HG03520 (cell line): Measurements from ENCODE around the gene PANK1.
"Not testable (repeated sequence)": the region's sequence is repeated elsewhere in the genome, so short reads cannot be mapped to it uniquely, and the experiment has no call there.

ENCODE experiments used
- ATAC-seq: cut with Tn5 transposase; IDR thresholded peaks from one replicate; pipeline ENCODE4 v1.9.1; 2021; ENCODE audit warnings: mild to moderate bottlenecking, moderate library complexity; ENCODE audit not compliant: unreplicated experiment

Gene PANK1

DNA sequence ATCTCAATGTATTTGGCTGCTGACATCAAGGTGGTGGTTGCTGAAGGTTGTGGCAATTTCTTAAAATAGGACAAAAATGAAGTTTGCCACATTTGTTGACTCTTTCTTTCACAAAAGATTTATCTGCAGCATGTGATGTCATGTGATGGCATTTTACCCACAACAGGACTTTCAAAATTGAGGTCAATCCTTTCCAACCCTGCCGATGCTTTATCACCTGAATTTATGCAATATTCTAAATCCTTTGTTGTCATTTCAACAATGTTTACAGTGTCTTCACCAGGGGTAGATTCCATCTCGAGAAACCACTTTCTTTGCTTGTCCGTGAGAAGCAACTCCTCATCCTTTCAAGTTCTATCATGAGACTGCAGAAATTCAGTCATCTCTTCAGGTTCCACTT lies 69.0 kb downstream of the PANK1 start:
- ATAC-seq, result no peak

DNA sequence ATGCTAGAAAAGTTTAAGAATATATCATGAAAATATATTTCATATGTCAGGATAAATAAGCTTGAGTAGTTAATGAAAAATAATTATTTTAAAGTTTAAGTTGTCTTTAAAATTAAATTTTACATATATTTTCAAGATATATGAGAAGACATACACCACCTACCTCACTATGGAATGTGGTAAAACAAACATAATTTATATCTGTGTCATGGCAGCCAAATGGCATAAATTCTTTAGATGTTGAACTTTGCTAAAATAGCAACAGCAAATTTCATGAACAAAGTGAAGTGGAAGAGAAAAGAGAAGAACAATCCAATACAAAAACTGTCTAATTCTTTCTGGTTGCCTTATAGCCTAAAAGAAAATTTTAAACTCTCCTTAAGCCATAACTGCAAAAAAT lies 70.0 kb downstream of the PANK1 start:
- ATAC-seq, result no peak

DNA sequence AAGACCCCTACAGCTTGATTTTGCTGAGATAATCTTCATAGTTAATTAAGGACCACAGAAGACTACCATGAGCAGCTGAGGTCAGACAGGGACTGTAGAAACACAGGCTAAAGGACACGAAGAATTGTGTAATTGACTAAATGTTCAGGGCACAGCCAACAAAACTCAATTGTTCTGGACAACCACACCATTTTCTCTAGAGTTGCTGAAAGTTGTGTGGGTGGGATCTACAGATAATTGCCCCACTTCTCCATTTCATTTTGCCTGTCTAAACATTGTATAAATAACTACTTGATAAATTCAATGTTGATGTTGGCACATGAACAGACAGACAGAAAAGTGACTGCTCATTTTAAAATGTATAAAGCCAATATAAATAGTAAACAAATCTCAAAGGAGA lies 70.7 kb downstream of the PANK1 start:
- no peak for ATAC-seq

DNA sequence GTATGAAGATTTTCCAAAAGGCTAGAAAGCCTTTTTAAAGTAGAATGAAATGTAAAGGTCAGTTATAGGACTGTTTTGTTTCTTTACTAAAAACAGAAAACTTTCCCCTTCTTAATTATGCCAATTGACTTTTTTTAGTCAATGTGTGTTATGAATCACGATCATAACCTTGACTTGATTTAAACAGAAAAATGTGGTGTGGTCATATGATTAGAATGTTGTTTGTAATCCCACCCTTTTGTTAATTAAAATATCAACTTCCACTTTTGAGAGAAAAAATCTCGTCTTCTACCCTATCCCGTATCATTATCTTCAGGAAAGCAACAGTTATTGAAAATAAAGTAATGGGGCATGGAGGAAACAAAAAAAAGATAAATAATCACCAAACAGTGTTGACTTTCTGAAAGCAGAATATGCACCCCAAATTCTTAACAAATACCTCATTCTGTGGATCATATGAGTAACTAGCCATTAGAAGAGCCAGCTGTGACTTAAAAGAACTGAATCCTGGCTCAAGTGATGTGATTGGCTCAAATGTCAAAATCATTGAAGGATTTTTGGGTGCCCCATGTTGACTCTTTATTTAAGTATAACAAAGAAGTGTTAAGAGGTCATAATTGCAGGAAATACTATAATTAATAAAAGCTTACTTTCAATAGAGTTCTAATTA lies 77.3 kb downstream of the PANK1 start:
- ATAC-seq, result no peak

DNA sequence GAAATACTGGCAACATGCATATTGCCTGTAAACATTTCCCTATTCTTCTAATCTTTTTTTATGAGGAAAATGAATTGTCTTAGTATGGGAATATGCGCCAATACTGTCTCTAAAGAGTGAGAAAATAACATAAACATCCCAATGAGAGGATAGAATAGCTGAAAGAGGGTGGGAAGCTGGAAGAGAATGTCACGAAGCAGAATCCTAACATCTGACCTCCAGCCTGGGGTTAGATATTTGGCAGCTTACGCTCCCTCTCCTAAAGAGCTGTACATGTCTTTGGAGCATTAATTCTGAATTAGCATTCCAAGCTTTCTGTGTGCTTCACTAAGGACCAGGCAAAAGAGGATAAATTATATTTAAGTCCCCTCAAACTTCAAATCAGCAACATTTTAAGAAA lies 78.0 kb downstream of the PANK1 start:
- ATAC-seq, result no peak

DNA sequence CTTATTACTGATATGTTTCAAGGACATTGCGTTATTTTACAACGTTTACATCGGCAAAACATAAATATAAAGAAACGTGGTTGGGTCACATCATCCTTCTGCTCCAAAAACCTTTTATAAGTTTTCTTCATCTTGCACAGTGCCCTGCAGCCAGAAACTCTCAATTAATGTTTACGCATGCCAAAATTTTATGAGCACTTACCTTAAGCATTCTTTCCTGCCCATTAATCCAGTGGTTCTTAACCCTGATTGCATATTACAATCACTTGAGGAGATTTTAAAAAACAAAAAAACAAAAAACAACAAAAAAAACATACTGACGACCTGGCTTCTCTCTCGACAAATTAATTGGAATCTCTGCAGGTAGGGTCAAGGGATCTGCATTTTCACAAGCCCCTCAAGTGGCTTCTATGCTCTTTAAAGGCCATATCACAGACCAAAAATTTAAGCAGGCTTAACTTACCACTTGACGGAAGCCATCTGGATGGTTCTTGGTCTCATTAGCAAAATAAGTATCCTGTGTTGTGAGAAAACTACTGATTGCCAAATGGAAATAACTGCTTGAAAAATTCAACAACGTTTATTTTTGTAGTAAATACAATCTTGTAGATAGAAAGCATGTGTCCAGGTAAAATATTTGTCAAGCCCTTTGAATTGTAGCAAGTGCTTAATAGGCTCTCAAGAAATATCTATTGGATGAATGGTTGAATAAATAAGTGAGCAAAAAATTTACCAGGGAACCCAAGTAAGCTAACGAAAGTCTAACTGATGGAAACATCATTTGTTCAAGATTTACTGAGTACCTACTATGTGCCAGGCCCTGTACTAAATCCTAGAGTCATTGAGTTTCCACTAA lies 78.7 kb downstream of the PANK1 start:
- no peak for ATAC-seq

DNA sequence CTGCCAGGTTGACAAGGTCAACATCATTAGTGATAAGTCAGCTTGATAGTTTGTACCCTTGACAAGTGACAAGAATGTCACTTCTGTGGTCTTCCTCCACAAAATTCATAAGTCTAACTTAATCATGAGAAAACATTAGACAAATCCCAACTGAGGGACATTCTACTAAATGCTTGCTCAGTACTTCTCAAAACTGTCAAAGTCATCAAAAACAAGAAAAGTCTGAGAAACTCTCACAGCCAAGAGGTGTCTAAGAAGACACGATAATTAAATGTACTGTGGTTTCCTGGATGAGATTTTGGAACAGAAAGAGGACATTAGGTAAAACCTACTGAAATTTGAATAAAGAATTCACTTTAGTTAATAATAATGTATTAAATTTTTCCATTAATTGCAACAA lies 79.9 kb downstream of the PANK1 start:
- ATAC-seq, result no peak

DNA sequence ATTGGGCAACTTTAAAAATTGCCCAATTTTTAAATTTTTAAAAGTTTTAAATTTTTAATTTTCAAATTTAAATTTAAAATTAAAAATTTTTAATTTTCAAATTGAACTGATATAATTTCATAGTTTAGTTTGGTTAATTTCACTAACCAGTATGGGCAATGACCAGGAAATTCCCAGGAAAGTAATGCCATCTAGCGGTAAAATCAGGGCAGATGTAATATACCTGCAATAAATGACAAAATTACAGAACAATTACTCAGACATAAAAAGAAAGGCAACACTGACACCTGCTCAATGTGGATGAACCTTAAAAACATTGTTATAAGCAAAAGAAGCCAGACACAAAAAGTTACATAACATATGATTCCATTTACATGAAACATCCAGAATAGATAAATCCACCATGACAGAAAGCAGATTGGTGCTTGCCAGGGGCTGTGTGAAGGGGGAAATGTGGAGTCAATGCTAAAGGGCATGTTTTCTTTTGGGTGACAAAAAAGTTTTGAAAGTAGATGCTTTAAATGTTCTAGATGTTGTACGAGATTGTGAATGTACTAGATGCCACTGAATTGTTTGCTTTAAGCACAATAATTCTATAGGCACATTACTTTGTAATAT lies 81.1 kb downstream of the PANK1 start:
- no peak for ATAC-seq

DNA sequence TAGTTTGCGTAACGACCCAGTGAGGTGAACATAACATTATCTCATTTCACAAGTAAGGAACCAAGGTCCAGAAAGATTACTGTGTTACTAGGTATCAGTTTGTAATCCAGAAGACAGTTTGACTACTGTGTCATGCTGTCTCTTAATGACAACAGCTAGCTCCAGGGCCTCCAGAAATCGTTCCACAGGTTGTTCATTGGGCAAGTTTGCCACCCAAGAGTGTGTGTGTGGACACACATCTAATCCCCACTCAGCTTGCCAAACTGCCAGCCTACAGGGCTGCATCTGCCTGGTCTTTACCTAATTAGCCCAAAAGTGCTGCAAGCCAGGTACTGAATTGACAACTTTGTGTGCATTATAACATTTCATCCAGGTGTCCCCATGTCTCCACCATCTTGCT lies 81.7 kb downstream of the PANK1 start:
- no peak for ATAC-seq

DNA sequence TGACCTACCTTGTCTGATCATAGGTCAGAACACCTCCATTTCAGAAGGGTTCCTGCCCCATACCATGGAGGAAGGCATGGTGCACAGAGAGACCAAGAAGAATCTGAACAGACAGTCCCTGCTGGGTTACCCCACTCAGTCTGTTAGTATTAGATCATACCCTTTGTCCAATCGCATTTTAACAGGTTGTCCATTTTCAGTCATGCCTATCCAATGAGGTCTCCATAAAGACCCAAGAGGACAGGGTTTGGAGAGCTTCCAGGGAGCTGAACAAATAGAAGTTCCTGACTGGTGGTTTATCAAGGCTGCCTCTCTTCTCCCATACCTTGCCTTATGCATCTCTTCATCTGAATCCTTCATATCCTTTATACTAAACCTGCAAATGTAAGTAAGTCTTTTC lies 88.4 kb downstream of the PANK1 start:
- no peak for ATAC-seq

DNA sequence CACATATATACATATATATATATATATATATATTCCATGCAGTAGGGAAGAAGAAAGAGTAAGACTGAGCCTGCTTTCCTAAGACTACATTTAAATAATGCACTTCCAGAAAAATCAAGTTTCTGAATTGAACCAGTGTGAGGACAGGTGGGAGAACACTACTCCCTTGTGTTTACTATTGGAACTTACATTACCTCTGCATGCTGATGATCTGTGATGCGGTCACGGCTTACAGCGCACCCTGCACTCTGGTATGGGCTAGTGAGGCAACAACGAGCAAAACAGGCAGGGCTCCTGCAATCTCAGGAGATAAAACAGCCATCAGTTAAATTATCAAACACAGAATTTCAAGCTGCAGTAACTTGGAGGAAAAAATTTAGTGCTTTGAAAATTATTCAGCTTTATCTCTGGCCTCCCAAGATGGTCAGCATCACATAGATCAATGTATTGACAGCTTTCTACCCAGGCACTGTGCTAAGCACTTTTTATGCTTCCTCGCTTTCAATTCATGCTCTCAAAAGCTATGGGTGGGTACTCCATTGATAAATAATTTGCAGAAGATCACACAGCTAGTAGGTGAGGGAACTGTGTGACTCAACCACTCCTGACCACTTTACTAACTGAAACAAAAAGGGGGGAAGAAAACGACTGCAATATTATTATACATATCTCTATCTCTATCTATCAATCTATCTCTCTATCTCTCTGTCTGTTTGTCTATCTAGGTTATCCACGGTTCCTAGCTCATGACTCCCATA lies 89.2 kb downstream of the PANK1 start:
- no peak for ATAC-seq

DNA sequence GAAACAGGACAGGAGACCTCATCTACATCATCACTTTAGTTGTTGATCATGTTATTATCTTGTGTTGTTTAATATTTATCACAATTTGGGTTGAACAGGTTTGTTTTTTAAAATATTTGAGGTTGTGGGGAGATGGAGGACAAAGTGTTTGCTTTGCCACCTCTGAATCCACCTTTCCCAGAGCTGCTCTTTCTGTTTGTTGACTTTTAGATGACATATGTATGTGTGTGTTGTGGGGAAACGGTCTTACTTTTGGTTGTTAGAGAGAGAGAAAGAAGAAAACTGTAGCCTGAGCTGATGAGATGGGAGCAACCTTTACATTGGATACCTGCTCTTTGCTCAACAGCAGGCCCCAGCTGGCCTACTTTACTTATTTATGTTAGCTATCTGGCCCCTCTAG lies 90.6 kb downstream of the PANK1 start:
- no peak for ATAC-seq

DNA sequence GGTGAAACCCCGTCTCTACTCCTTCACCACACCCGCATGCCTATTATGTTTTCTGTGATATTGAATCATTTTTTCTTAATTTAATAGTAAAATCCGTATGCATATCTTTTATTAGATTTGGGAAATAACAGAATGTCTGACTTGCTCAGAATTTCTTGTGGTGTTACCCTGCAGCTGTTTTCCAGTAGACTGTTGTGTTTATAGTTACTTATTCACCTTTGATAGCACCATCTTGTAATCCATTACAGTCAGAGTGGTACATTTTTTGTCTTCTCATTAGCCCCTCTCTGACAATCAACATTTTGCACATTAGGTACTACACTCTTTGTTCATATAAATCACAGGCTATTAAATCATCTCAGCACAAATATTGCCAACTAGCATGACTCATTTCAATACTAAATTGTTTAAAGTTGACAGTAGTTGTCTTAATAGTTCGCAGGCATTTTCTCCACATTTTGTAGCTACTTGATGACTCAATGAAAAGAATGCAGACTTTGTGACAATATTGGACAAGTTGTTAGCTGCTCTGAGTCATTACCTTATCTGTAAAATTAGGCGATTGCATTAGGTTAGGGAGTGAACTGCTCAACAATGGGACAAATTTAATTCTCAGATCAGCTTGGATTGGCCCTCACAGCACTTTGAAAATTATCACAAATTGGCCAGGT lies 91.8 kb downstream of the PANK1 start:
- ATAC-seq, result no peak

DNA sequence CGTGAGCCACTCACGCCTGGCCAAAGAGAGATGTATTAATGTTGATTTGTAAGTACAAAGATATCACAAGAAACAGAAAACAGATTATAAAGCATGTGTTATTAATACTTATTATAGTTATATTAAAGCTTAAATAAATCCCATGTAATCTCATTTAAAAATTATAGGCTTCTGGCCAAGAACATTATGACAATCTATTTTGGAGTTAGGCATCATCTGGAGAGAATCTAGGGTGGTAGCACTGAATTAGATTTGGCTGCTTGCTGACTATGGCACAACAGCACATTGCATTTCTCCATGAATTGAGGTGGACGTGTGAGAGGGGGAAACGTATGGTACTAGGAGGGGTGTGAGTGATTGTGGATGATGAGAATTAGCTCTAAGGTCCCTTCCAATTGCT lies 92.8 kb downstream of the PANK1 start:
- no peak for ATAC-seq

DNA sequence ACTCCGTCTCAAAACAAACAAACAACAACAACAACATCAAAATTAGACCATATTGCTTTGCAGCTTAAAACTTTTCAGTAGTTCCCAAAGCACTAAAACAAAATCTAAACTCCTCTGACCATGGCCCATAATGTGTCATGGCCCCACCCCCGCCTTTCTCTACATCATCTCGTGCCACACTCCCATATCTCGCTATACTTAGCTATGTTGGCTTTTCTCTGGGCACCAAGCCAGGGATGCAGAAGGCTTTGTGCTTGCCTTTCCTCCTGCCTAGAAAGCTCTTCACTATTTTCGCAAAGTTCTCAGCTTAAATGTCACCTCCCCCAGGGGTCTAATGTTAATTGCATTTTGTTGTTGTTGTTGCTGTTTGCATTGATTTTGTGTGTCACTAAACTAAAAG lies 94.5 kb downstream of the PANK1 start:
- no peak for ATAC-seq

DNA sequence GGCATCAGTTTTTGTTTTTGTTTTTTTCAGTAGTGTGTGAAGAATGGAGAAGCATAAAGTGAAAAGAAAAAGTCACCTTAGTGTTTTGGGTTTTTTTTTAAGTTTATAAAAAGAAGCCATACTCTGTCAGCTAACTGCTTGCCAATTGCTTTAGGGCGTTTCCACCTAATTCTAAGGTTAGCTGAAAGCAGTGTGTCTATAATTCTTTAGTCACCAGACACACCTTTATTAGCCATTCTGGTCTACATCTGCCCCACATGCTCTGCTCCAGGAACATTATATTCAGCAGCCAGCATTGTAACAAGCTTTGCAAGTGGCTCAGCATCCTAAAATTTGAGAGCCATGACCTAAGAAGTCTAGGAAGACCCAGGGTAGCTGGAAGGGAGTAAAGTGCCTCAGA lies 95.5 kb downstream of the PANK1 start:
- no peak for ATAC-seq

DNA sequence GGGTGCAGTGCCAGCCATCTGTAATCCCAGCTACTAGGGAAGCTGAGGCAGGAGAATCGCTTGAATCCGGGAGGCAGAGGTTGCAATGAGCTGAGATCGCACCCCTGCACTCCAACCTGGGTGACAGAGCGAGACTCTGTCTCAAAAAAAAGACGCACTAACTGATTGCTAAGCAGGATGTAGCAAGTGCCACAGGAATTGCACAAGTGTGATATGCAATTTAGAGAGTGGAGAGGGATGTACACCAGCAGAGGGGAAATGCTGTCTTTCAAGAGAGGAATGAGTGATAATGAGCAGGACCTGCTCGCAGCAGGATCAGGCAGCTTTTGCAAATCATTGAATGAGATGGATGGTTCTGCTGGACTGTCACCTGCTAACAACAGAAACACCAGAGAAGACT lies 96.4 kb downstream of the PANK1 start:
- no peak for ATAC-seq

DNA sequence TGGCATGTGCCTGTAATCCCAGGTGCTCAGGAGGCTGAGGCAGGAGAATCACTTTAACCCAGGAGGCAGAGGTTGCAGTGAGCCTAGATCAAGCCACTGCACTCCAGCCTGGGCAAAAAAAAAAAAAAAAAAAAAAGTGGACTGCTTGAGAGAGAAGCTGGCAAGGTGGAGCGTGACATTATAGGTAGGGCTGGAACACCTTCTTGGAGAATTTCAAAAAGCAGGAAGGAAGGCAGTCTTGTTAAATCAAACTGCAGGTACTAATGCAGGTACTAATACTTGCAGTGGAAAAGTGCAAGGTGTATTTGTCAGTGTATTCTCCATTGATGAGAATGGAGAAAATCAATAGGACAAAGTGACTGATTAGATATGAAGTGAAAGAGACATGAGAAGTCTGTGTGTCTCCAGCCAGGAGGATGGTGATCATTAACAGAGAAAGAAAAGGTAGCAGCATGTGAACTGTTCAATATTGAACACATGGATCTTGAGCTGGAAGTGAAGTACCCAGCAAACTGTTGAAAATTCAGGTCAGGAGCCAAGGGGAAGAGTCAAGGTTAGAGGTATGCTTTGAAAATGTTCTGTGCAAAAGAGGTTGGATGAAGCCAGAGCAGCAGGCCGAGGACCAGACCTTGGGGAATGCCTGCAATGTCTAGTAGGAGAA lies 97.1 kb downstream of the PANK1 start:
- no peak for ATAC-seq

DNA sequence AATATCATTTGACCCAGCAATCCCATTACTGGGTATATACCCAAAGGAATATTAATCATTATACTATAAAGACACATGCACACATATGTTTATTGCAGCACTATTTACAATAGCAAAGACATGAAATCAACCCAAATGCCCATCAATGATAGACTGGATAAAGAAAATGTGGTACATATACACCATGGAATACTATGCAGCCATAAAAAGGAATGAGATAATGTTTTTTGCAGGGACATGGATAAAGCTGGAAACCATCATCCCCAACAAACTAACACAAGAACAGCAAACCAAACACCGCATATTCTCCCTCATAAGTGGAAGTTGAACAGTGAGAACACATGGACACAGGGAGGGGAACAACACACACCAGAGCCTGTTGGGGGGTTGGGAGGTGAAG lies 98.4 kb downstream of the PANK1 start:
- ATAC-seq, result not testable (repeated sequence)

DNA sequence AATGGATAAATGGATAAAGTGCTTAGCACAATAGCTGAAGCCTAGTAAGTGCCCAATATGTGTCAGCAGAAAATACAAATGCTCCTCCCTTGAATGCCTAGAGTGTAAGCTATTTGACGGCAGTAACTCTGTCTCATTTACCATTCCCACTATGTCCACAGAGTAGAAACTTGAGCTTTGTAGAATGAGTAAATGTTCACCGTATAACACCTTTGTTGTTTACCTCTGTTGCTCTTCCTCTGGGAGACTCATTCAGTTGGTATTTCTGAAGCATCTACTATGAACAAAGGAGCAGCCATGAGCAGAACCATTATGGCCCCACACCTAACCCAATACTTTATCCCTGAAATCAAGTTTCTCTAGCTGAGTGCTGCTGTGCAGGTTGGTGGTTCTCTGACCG lies 101.2 kb downstream of the PANK1 start:
- no peak for ATAC-seq
